Stimulated activated memory B cell treated with anti-CD40 and anti-IgM and Interleukin-4, amounts not matched to agents 10 μg/mL and 1 μg/mL and 100 μg/mL, for 72 hours (primary cell): ENCODE measurements around the gene TAP2.

ENCODE experiments used
- ATAC-seq: fragments of 150-1000 bp; cut with Tn5 transposase; 2 replicates; pipeline ENCODE4 v1.10.0; 2021
- H3K27ac Mint-ChIP-seq: one replicate; pipeline ENCODE4 v1.8.0; 2022; ENCODE audit warnings: mild to moderate bottlenecking, mixed read lengths
- H3K27me3 Mint-ChIP-seq: one replicate; pipeline ENCODE4 v1.8.0; 2022; ENCODE audit warnings: mixed read lengths
- H3K36me3 Mint-ChIP-seq: one replicate; pipeline ENCODE4 v1.8.0; 2022; ENCODE audit warnings: mixed read lengths
- H3K4me1 Mint-ChIP-seq: one replicate; pipeline ENCODE4 v1.8.0; 2022; ENCODE audit warnings: mixed read lengths
- H3K4me3 Mint-ChIP-seq: one replicate; pipeline ENCODE4 v1.8.0; 2022; ENCODE audit warnings: mild to moderate bottlenecking, moderate library complexity, mixed read lengths
- H3K9me3 Mint-ChIP-seq: one replicate; pipeline ENCODE4 v1.8.0; 2022; ENCODE audit warnings: mixed read lengths

The TAP2 gene

DNA sequence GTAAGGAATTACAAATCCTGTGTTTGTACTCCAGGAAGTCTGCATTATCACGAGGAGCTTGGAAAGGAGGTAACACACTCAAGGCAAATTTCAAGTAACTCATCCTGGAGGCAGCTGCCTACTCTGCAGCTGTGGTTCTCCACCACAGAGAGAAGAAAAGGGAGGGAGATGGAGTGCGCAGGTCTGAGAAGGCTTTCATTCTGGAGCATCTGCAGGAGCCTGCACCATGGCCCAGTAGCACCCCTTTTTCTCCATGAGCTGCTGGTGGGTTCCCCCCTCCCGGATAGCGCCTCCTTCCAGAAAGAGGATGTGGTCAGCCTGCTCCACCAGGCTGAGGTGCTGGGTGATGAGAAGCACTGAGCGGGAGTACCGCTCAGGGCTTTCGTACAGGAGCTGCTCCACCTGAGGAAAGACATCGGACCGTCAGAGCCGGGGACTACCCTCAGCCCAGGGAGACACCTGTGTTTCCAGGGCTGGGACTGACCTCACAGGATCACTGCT is 6.9 kb upstream of the TAP2 start:
- H3K4me3 Mint-ChIP-seq: peak overlapping the region; percentile 98
- peak overlapping the region; percentile 100 for H3K27ac Mint-ChIP-seq
- peak; percentile 6 for ATAC-seq
- H3K36me3 Mint-ChIP-seq: peaks cover 90% of the 10 kb centered on the region
- peaks cover 71% of the 10 kb centered on the region for H3K4me1 Mint-ChIP-seq
- no peaks in the 10 kb centered on the region for H3K27me3 Mint-ChIP-seq
- H3K9me3 Mint-ChIP-seq: no peaks in the 10 kb centered on the region

DNA sequence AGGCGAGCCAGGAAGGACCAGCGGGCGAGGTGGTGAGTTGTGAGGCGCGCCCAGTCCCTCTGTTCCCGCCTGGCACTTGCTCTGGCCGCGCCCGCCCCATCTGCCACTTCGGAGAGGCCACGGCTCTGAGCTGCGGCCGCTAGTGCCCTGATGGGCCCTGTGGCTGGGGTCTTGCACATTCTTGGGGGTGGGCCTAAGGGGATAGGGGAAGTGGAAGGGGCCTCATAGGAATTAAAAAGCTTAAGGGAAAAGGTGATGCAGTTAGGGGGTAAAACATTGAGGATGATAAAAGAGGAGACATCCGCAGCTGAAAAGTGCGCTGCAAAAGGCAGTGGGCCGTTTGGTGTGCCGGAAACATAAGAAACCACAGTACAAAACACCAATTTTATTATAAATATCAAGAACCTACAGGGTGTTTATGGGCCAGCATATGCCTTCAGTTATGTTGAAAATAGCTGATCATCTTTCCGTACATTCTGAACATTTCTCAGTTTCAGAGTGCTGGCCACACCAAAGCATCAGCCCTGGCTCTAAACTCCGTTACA is 6.4 kb upstream of the TAP2 start:
- Mint-ChIP-seq H3K9me3 (no peaks in the 10 kb centered on the region), H3K27ac (peak overlapping the region; percentile 100), H3K36me3 (peaks cover 89% of the 10 kb centered on the region), H3K4me1 (peaks cover 71% of the 10 kb centered on the region), H3K27me3 (no peaks in the 10 kb centered on the region), H3K4me3 (peak overlapping the region; percentile 98)
- peak; percentile 2 for ATAC-seq

DNA sequence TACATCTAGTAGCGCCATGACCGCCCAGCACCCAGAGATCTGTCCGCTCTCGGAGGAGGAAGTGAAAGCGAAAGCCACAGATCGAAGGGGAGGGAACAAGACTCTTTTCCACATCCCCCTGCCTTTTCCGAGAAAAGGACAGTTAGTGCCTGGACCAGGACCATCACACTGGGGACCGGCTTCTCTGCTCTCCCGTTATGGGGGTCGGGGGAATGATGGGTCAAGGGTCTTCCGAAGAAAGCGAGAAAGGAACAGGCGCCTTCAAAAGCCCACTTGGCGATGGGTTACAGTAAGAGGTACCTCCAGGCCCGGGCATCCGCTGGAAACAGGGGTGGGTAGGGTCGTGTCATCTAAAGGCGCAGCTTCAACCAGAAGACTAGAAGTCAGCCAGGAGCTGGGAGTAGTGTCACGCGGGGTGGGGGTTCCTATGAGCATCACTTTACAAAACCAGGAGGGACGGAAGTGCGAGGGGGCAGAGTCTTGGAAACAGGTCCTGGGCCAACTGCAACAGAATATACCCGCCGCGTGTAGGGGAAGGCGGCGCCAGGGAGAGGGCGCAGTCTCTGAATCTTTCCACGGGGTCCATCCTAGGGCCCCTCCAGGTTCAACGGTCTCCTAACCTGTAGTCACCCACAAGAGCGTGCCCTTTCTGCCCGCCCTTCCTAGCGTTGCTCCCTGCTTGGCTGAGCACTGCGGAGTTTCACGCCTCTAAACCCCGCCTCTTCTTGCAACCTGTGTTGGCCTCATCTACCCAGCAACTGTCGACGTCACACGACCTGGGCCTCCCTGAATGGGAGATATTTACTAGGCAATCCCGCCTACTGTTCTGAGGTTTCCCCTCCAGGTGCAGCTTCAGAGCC is 5.7 kb upstream of the TAP2 start, which contains the start of gene PSMB8:
TSS of gene PSMB8 (minus strand) at position 69 of the 860 bp plus-strand sequence. CDS start at position 18, 51 bp downstream.
- Mint-ChIP-seq H3K9me3 (no peaks in the 10 kb centered on the region), H3K27ac (peak within 1 kb of the TSS; percentile 100), H3K4me3 (peak within 1 kb of the TSS; percentile 98), H3K27me3 (no peaks in the 10 kb centered on the region), H3K4me1 (peaks cover 73% of the 10 kb centered on the region), H3K36me3 (peaks cover 86% of the 10 kb centered on the region)
- peak; percentile 92 for ATAC-seq

DNA sequence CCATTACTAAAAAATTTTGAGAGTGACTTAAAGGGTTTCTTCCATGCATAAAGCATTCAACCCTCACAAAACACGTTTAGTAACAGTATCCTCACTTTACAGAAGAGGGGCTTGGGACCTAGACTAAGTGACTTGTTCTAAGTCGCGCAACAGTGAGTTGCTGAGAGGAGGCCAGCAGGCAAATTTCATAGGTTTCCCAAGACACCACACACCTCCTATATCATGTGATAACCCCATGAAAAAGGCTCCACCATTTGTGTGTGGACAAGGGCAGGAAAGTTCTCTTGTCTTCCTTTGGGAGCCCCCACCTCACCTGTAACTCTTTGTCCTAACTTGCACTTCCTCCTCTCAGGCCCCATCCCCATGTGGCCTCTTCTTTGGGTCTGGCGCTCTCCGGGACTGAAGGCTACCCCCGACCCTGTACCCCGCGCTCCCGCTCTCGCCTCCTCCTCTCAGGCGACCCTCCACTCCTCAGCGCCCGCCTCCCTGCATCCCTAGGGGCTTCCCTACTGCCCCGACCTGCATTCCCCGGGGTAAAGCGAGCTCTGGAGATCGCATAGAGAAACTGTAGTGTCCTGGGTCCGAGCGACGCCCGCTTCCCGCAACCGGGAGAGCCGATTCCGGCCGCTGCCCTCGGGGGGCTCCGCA is 4.9 kb upstream of the TAP2 start:
- Mint-ChIP-seq H3K36me3 (peaks cover 78% of the 10 kb centered on the region), H3K27ac (peak overlapping the region; percentile 100), H3K4me3 (peak overlapping the region; percentile 98), H3K9me3 (no peaks in the 10 kb centered on the region), H3K4me1 (peaks cover 67% of the 10 kb centered on the region), H3K27me3 (no peaks in the 10 kb centered on the region)
- no peak for ATAC-seq

DNA sequence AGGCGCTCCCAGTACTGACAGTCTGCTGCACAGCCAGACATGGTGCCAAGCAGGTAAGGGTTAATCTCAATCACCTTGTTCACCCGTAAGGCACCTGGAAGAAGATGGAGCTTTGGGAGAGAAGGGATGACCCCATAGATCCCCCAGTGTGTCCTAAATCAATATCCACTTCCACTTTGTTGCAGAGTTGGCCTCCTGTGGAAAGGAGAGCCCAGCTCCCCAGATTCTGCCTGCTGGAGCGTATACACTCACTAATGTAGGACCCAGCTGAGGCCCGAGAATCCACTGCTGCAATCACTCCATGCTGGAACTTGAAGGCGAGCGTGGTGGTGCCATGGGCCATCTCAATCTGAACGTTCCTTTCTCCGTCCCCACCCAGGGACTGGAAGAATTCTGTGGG is 4.2 kb upstream of the TAP2 start:
- no peaks in the 10 kb centered on the region for H3K27me3 Mint-ChIP-seq
- H3K4me1 Mint-ChIP-seq: peaks cover 62% of the 10 kb centered on the region
- ATAC-seq: no peak
- peaks cover 71% of the 10 kb centered on the region for H3K36me3 Mint-ChIP-seq
- H3K27ac Mint-ChIP-seq: peak overlapping the region; percentile 100
- H3K4me3 Mint-ChIP-seq: peak overlapping the region; percentile 98
- H3K9me3 Mint-ChIP-seq: no peaks in the 10 kb centered on the region

DNA sequence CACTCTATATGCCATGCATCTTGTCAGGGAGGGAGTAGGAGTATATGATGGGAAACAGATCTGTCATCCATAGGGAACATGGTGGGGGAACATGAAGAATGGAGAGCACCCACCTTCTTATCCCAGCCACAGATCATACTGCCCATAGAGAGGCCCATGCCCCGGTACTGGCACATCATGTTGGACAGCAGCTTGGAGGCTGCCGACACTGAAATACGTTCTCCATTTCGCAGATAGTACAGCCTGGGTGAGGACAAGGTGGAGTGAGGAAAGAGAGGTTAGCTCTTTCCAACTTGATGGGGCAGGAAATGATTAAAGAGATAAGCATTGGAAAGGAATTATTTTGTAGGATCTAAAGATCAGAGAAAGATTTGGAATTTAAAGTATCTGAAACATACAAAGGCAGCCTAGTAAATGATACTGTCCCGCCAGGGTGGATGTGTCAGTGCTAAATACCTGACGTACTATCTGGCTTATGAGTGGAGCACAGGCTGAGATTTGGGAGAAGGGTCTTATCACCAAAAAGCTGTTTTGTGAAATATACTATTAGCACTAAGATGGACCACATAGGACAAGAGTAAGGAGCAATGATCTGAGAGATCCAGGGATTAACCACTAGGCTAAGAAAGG is 3.6 kb upstream of the TAP2 start:
- H3K4me1 Mint-ChIP-seq: peaks cover 62% of the 10 kb centered on the region
- H3K4me3 Mint-ChIP-seq: peak overlapping the region; percentile 98
- peaks cover 66% of the 10 kb centered on the region for H3K36me3 Mint-ChIP-seq
- no peaks in the 10 kb centered on the region for H3K9me3 Mint-ChIP-seq
- H3K27me3 Mint-ChIP-seq: no peaks in the 10 kb centered on the region
- ATAC-seq: no peak
- peak overlapping the region; percentile 100 for H3K27ac Mint-ChIP-seq

DNA sequence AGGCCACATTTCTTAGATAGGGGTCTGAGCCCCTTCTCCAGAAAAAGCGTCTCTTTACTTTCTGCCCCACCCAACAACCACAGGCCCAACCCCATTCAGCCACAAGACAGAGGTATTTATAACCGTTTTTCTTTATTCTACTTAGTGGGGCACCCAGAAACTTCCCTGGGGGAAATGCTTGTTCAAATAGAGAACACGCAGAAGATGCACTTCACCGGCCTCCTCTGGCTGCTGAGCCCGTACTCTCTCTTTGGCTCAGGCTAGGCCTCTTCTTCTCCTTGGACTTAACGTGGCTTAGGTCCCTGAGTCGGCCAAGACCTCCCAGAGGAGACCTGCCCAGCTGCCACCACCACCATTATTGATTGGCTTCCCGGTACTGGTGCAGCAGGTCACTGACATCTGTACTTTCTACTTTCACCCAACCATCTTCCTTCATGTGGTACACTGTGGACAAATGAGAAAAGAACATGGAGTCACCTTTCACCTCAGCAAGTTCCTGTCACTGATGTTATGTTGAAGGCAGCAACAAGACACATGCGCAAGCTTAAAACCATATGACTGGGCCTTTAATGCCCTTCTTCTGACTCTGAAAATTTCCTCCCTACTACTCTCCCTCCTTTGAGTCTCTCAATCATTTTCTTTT is 2.2 kb upstream of the TAP2 start:
- Mint-ChIP-seq H3K27me3 (no peaks in the 10 kb centered on the region), H3K4me1 (peaks cover 64% of the 10 kb centered on the region), H3K4me3 (peak overlapping the region; percentile 54), H3K9me3 (no peaks in the 10 kb centered on the region), H3K36me3 (peaks cover 68% of the 10 kb centered on the region), H3K27ac (peak overlapping the region; percentile 100)
- no peak for ATAC-seq

DNA sequence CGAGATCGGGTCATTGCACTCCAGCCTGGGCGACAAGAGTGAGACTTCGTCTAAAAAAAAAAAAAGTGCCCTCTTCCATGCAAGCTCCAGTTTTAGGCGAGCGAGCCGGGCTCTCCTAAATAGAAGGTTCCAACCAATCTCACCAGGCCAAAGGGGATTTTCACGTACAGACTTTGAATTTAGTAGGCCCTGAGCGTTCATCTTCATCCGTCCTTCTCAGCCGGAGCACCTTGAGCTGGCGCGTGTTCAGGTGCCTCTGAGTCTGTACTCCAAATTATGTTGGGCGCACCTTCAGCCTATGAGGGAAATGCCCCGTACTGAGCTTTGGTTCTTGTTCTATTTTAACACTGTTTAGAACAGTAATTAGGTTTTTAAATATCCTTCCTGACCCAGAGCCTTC is 817 bp upstream of the TAP2 start:
- Mint-ChIP-seq H3K9me3 (no peaks in the 10 kb centered on the region), H3K27ac (peak overlapping the region; percentile 100), H3K27me3 (no peaks in the 10 kb centered on the region), H3K36me3 (peaks cover 68% of the 10 kb centered on the region), H3K4me3 (no peak overlapping the region), H3K4me1 (peaks cover 73% of the 10 kb centered on the region)
- no peak for ATAC-seq

DNA sequence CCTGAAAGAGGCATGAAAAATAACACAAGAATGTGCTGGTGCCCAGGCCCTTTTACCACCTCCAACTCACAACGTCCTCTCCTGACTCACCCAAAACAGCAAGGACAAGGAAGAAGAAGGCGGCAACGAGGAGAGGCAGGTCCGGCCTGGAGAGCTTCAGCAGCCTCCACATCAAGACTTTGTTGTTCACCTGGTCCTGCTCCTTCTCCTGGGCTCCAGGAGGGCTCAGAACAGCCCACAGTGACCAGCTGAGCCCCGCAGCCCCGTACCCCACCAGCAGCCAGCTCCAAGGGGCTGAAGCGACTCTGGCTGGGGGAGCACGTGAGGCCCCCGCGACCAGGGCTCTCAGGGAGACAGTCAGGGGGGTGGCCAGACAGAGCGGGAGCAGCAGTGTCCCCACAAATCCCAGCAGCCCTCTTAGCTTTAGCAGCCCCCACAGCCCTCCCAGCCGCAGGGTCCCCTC is 857 bp downstream of the TAP2 start:
- peak overlapping the region; percentile 60 for H3K27ac Mint-ChIP-seq
- peaks cover 71% of the 10 kb centered on the region for H3K36me3 Mint-ChIP-seq
- no peaks in the 10 kb centered on the region for H3K27me3 Mint-ChIP-seq
- H3K9me3 Mint-ChIP-seq: no peaks in the 10 kb centered on the region
- H3K4me3 Mint-ChIP-seq: peak overlapping the region; percentile 88
- H3K4me1 Mint-ChIP-seq: peaks cover 84% of the 10 kb centered on the region
- ATAC-seq: no peak

DNA sequence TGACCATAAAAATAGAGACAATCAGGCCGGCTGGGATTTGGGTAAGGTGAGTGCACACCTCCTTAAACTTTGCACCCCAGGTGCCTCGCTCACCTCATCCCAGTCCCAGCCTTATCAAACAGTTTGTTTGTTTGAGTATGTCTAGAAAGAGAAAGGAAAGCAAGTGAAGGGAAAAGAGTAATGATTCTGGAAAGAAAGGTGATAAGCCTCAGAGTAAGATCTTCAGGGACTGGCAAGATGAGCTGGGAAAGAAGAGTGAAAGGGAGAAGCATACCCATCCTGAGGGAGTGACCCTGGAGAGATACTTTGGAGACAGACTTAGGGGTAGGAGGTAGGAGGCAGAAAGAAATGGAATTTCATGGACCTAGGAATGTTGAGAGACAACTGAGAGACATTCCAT is 1.7 kb downstream of the TAP2 start:
- Mint-ChIP-seq H3K9me3 (no peaks in the 10 kb centered on the region), H3K4me1 (peaks cover 79% of the 10 kb centered on the region), H3K27me3 (no peaks in the 10 kb centered on the region), H3K27ac (peak overlapping the region; percentile 60), H3K4me3 (peak overlapping the region; percentile 88), H3K36me3 (peaks cover 71% of the 10 kb centered on the region)
- ATAC-seq: no peak

DNA sequence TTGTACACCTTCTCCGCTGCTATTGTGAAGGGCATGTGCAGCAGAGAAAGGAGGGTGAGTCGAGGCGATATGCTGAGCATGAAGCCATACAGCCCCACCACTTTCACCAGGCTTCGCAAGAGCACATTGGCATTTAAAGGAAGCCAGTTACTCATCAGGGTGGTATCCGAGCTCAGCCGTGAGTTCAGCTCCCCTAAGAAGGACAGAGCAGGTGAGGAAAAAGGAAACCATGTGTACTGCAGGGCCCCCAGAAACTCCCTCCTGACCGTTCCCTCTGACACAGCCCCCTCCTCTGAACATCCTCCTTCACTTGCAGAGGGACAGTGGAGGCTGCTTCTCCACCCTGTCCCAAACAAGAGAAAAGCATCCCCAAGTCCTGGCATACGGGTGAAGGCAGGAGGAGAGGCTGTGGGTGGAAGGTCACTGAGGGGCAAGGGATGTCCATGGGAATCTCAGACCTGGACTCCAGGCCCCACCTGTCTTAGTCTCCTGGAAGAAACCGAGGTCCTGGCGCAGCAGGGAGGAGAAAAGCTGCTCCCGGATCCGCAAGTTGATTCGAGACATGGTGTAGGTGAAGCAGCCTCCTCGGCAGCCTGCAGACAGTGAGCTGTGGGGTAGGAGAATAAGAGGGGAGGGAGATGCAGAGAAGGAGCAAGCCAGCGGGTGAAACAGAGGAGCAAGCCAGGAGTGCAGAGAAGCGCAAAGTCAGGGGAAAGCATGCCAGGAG is 3.2 kb downstream of the TAP2 start:
- Mint-ChIP-seq H3K27ac (peak overlapping the region; percentile 35), H3K4me1 (peaks cover 70% of the 10 kb centered on the region), H3K4me3 (peak overlapping the region; percentile 1), H3K36me3 (peaks cover 72% of the 10 kb centered on the region), H3K27me3 (no peaks in the 10 kb centered on the region), H3K9me3 (no peaks in the 10 kb centered on the region)
- no peak for ATAC-seq

DNA sequence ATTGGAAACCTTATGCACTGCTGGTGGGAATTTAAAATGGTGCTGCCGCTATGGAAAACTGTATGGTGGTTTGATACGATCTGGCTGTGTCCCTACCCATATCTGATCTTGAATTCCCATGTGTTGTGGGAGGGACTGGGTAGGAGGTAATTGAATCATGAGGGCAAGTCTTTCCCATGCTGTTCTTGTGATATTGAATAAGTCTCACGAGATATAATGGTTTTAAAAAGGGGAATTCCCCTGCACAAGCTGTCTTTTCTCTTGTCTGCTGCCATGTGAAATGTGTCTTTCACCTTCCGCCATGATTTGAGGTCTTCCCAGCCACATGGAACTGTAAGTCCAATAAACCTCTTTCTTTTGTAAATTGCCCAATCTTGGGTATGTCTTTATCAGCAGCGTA is 4.9 kb downstream of the TAP2 start:
- Mint-ChIP-seq H3K4me1 (peaks cover 73% of the 10 kb centered on the region), H3K4me3 (no peak overlapping the region), H3K9me3 (no peaks in the 10 kb centered on the region), H3K27me3 (no peaks in the 10 kb centered on the region), H3K36me3 (peaks cover 84% of the 10 kb centered on the region), H3K27ac (peak overlapping the region; percentile 35)
- no peak for ATAC-seq

DNA sequence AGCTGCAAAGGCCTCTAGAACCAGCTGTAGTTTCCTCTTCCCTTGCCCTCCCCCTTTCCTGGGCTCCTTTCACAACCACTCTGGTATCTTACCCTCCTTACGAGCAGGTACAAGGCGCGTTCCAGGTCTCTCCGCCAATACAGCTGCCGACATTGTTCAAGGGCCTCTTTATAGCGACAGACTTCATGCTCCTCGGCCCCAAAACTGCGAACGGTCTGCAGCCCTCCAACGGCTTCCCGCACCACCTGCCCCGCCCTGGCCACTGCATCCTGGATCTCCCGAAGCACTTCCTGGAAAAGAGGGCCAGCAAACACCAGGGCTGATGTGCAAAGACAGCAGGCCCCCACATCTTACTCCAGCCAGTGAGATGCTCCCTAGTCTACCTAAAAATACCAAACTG is 6.0 kb downstream of the TAP2 start:
- Mint-ChIP-seq H3K4me3 (no peak overlapping the region), H3K9me3 (no peaks in the 10 kb centered on the region), H3K36me3 (peaks cover 91% of the 10 kb centered on the region), H3K27ac (peak overlapping the region; percentile 35), H3K27me3 (no peaks in the 10 kb centered on the region), H3K4me1 (peaks cover 71% of the 10 kb centered on the region)
- ATAC-seq: no peak

DNA sequence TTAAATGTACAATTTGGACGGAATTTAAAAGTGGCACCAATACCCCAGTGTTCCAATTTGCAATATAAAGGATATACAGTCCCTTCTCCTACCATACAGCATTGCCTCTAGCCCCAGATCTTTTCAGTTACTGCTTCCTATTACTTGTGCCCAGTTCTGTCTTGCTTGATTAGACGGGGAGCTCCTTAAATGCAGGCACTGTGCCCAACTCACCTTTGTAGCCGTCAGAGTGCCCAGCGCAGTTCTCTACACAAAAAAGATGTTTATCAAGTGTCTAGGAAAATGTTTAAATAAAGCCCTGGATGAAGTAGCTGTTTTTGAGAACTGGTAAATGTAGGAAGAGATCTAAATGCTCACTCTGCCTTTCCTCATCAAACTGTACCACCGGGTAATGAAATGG is 7.6 kb downstream of the TAP2 start:
- Mint-ChIP-seq H3K4me3 (no peak overlapping the region), H3K4me1 (peaks cover 56% of the 10 kb centered on the region), H3K9me3 (no peaks in the 10 kb centered on the region), H3K36me3 (peaks cover 84% of the 10 kb centered on the region), H3K27me3 (no peaks in the 10 kb centered on the region), H3K27ac (peak overlapping the region; percentile 60)
- ATAC-seq: no peak
